SK-N-MC (cell line): Measurements from ENCODE around the gene LDOC1.

Experiments
- EZH2 ChIP-seq: fragments of 200-600 bp; sonication (generic); IDR thresholded peaks from one replicate; pipeline ENCODE4 v1.6.1; 2017; ENCODE audit warnings: antibody characterized with exemption
- FOXP2 ChIP-seq: optimal IDR thresholded peaks from 2 replicates; pipeline ENCODE3; 2011; ENCODE audit warnings: mild to moderate bottlenecking, moderate library complexity; ENCODE audit not compliant: insufficient read depth; ENCODE audit errors: extremely low read length, control extremely low read depth
- POLR2AphosphoS5 ChIP-seq: IDR thresholded peaks from 2 replicates; pipeline ENCODE4 v1.6.1; 2012; ENCODE audit warnings: mild to moderate bottlenecking, low read depth, low read length, borderline replicate concordance

DNA sequence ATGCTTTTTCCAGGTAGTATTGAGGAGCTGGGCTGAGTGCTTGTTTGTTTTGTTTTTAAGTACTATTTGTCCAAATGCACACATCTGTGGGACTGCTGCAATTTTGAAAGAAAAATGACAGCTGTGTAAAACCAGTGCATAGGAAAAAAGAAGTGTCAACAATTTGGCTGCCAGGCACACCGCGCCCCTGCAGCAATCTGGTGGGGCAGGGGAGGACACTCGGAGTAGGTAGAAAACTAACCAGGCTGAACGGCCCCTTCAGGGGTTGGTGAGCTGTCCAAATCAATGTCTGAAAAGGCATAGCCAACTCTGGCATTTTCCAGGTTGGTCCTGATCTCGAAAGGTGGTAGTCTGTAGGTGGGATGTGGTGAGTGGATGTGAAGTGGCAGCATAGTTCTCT, 1.1 kb downstream of the LDOC1 start:
- TF ChIP-seq EZH2 (no peak), POLR2AphosphoS5 (no peak), FOXP2 (no peak)
